Neural cell (in vitro differentiated cells): ENCODE measurements around the gene MYO7B.

Source experiments
- CTCF ChIP-seq: fragments of 450-650 bp; IDR thresholded peaks from 2 replicates; pipeline ENCODE4 v1.5.1; 2014; ENCODE audit warnings: antibody characterized with exemption, mild to moderate bottlenecking, moderate library complexity; ENCODE audit not compliant: poor library complexity, severe bottlenecking
- EP300 ChIP-seq: fragments of 450-650 bp; conservative IDR thresholded peaks from 2 replicates; pipeline ENCODE4 v1.6.1; 2014; ENCODE audit warnings: antibody characterized with exemption, mild to moderate bottlenecking, moderate library complexity; ENCODE audit not compliant: poor library complexity, severe bottlenecking
- EZH2 ChIP-seq: fragments of 200-600, 300-800 bp; shearing (Covaris generic), sonication (generic); IDR thresholded peaks from 2 replicates; pipeline ENCODE4 v1.6.1; 2014; ENCODE audit warnings: antibody characterized with exemption, low read length, borderline replicate concordance, mild to moderate bottlenecking; ENCODE audit not compliant: insufficient read depth, poor library complexity, severe bottlenecking
- POLR2AphosphoS5 ChIP-seq: IDR thresholded peaks from 2 replicates; pipeline ENCODE4 v1.6.1; 2012
- RAD21 ChIP-seq: fragments of 450-650 bp; conservative IDR thresholded peaks from 2 replicates; pipeline ENCODE4 v1.6.1; 2014; ENCODE audit warnings: antibody characterized with exemption, mild to moderate bottlenecking, moderate library complexity
- SMC3 ChIP-seq: fragments of 450-650 bp; conservative IDR thresholded peaks from 2 replicates; pipeline ENCODE4 v1.6.1; 2014; ENCODE audit warnings: antibody characterized with exemption, mild to moderate bottlenecking, moderate library complexity; ENCODE audit not compliant: poor library complexity
- TAF1 ChIP-seq: IDR thresholded peaks from 2 replicates; pipeline ENCODE4 v1.6.1; 2012; ENCODE audit warnings: low read depth

GRCh38 chr2:127508023-127508630, 27.4 kb upstream of the MYO7B start:
- no peak for TF ChIP-seq EZH2
- no peak for TF ChIP-seq CTCF
- no peak for TF ChIP-seq POLR2AphosphoS5
- no peak for TF ChIP-seq EP300
- no peak for TF ChIP-seq SMC3
- TF ChIP-seq TAF1, result no peak
- TF ChIP-seq RAD21, result no peak
